CD14-positive monocyte (primary cell): ENCODE results near the gene MAPK8IP2. TPM values are rescaled to one million over a fixed set of nuclear protein-coding genes. Genes with fewer than 3 reads are reported as not detected.

Experiments
- DNase-seq, 3 donors: peaks; one replicate each; pipeline ENCODE4 v3.0.0-alpha.2; 2011 to 2022
- H2AFZ ChIP-seq: 2 replicates; pipeline ENCODE4 v1.6.0; 2012; ENCODE audit warnings: mild to moderate bottlenecking, low read depth, low read length, inconsistent platforms; ENCODE audit not compliant: insufficient read depth, poor library complexity, severe bottlenecking
- H3K27ac ChIP-seq, 2 donors: 1 replicate in 1 of 2; 2 replicates in 1 of 2; pipeline ENCODE4 v1.5.1; 2012 to 2013; ENCODE audit warnings: low read length in 2 of 2, control low read depth in 1 of 2, inconsistent platforms in 1 of 2, low read depth in 1 of 2, mild to moderate bottlenecking in 1 of 2
- H3K27me3 ChIP-seq, 2 donors: one replicate each; pipeline versions ENCODE4 v1.6.0 to v1.6.1; 2011 to 2013; ENCODE audit warnings: low read length in 2 of 2; ENCODE audit not compliant: control insufficient read depth in 2 of 2, insufficient read depth in 2 of 2
- H3K36me3 ChIP-seq, 2 donors: replicated peaks in 1 of 2; 1 replicate in 1 of 2; 2 replicates in 1 of 2; pipeline versions ENCODE4 v1.5.1 to v1.6.1; 2012 to 2013; ENCODE audit warnings: low read length in 2 of 2, control low read depth in 1 of 2, inconsistent platforms in 1 of 2, mild to moderate bottlenecking in 1 of 2; ENCODE audit not compliant: insufficient read depth in 2 of 2, control insufficient read depth in 1 of 2
- H3K4me1 ChIP-seq, 2 donors: 1 replicate in 1 of 2; 2 replicates in 1 of 2; pipeline versions ENCODE4 v1.5.1 to v1.6.1; 2012 to 2013; ENCODE audit warnings: low read length in 2 of 2, control low read depth in 1 of 2, inconsistent platforms in 1 of 2, mild to moderate bottlenecking in 1 of 2, moderate library complexity in 1 of 2; ENCODE audit not compliant: insufficient read depth in 2 of 2, control insufficient read depth in 1 of 2
- H3K4me2 ChIP-seq: replicated peaks from 2 replicates; pipeline ENCODE3; 2012; ENCODE audit warnings: low read length, moderate library complexity, mild to moderate bottlenecking; ENCODE audit not compliant: poor library complexity, severe bottlenecking; ENCODE audit errors: extremely low read depth
- H3K4me3 ChIP-seq, 3 experiments: fragments of 200-600 bp in 1 of 3; sonication (generic) in 1 of 3; replicated peaks in 1 of 3; 1 replicate in 2 of 3; 2 replicates in 1 of 3; pipeline ENCODE4 v1.5.1; 2011 to 2013; ENCODE audit warnings: low read length in 3 of 3, mild to moderate bottlenecking in 3 of 3, control low read depth in 2 of 3, low read depth in 2 of 3, inconsistent platforms in 1 of 3, moderate library complexity in 1 of 3
- H3K79me2 ChIP-seq: 2 replicates; pipeline ENCODE4 v1.6.0; 2012; ENCODE audit warnings: mild to moderate bottlenecking, control low read depth, inconsistent platforms, low read length, moderate library complexity; ENCODE audit not compliant: insufficient read depth
- H3K9ac ChIP-seq: 2 replicates; pipeline ENCODE4 v1.6.0; 2017; ENCODE audit warnings: low read length, mild to moderate bottlenecking; ENCODE audit not compliant: insufficient read depth, poor library complexity, severe bottlenecking
- H3K9me3 ChIP-seq, 2 donors: replicated peaks in 1 of 2; 1 replicate in 1 of 2; 2 replicates in 1 of 2; pipeline versions ENCODE4 v1.5.1 to v1.6.1; 2012 to 2013; ENCODE audit warnings: low read length in 2 of 2, control low read depth in 1 of 2; ENCODE audit not compliant: control insufficient read depth in 1 of 2, insufficient read depth in 1 of 2
- H4K20me1 ChIP-seq: 2 replicates; pipeline ENCODE4 v1.6.0; 2012; ENCODE audit warnings: mild to moderate bottlenecking, low read length, control low read depth, moderate library complexity; ENCODE audit not compliant: insufficient read depth
- H3K27ac Mint-ChIP-seq, 7 donors: one replicate each; pipeline ENCODE4 v1.8.0; 2020; ENCODE audit warnings: mild to moderate bottlenecking in 7 of 7, mixed read lengths in 7 of 7, moderate library complexity in 6 of 7, inconsistent platforms in 2 of 7
- H3K27me3 Mint-ChIP-seq, 3 donors: one replicate each; pipeline ENCODE4 v1.8.0; 2021 to 2022; ENCODE audit warnings: low read depth in 3 of 3, mild to moderate bottlenecking in 3 of 3, mixed read lengths in 3 of 3, moderate library complexity in 3 of 3, inconsistent platforms in 1 of 3
- H3K36me3 Mint-ChIP-seq, 2 donors: one replicate each; pipeline ENCODE4 v1.8.0; 2020; ENCODE audit warnings: mixed read lengths in 2 of 2, inconsistent platforms in 1 of 2, mild to moderate bottlenecking in 1 of 2
- H3K4me1 Mint-ChIP-seq: one replicate; pipeline ENCODE4 v1.8.0; 2020; ENCODE audit warnings: mild to moderate bottlenecking, mixed read lengths
- H3K4me3 Mint-ChIP-seq, 2 donors: one replicate each; pipeline ENCODE4 v1.8.0; 2020; ENCODE audit warnings: mild to moderate bottlenecking in 2 of 2, mixed read lengths in 2 of 2, moderate library complexity in 1 of 2
- H3K9me3 Mint-ChIP-seq, 7 donors: one replicate each; pipeline ENCODE4 v1.8.0; 2020 to 2022; ENCODE audit warnings: mixed read lengths in 7 of 7, mild to moderate bottlenecking in 6 of 7, moderate library complexity in 6 of 7, inconsistent platforms in 2 of 7
- CTCF ChIP-seq: fragments of 200-600 bp; IDR thresholded peaks from one replicate; pipeline ENCODE4 v1.8.0; 2022; ENCODE audit warnings: antibody characterized with exemption, mild to moderate bottlenecking
- WGBS: methylation state at CpG from one replicate; pipeline ENCODE4 v1.1.5; 2013; ENCODE audit warnings: missing lambda C conversion rate; ENCODE audit not compliant: insufficient coverage; 5-methylcytosine and 5-hydroxymethylcytosine counted together
- intact Hi-C, 2 donors: fragments of 100-400 bp; cut with micrococcal nuclease; formaldehyde crosslinking; loops; one replicate each; pipeline versions ENCODE4 v1.15.0 to v1.15.1; 2023
- polyA plus RNA-seq, 3 donors: library from polyadenylated mRNA; depleted of rRNA in 1 of 3; unstranded in 2 of 3; stranded (reverse) in 1 of 3; fragments of 300-500 nt in 2 of 3; fragments of >200 nt in 1 of 3; fragmentation: Illumina TruSeq in 2 of 3; gene quantifications; 1 replicate in 2 of 3; 2 replicates in 1 of 3; pipeline ENCODE4 v1.2.3, GENCODE V29; 2012 to 2021

The MAPK8IP2 gene
- polyA plus RNA-seq, 3 donors: 0.17 TPM; not detected in 2

DNA sequence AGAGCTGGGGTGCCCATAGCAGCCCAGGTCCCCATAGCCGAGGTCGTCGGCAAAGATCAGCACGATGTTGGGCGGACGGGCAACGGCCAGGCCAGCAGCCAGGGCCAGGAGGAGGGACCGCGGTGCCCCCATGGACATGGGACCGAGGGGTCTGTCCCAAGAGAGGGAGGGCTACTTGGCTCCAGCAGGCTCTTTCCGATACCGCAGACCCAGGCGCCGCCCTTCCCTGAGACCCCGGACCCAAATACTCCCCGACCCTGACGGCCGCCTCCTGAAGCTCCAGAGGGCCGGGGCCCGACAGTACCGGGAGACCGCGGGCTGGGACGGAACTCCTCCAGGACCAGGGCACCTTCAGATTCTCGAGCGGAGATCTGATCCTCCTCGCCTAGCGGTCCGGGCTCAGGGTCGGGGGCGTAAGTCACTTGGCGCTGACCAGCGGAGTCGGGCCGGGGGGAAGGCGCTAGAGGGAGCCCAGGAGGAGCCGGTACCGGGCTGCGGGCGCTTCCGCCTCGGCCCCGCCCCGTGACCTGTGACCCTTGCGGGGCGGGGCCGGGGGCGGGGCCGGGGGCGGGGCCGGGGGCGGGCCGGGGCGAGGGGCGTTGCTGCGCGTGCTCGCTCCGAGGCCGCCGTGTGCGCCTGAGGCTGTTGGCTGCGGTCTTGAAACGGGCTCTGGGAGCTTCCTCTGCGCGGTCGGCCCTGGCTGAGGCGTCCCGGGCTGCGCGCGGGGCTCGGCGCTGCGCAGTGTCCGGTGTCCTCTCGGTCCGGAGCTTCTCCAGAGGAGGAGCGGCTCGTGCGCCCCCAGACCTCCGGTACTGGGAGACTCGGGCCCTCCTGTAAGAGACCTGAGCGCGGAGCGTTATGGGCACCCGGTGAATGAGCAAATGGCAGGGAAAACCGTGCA, 27.3 kb downstream of the MAPK8IP2 start, which contains the start of gene ARSA:
ARSA (minus strand) TSS at position 511 of the 901 bp plus-strand sequence; CDS start at position 138, 373 bp downstream.
- intact Hi-C loops: loop anchor here (2.0 to 5.0 kb wide), 3 partner anchors 46 to 121 kb away; partner anchors contain the start of genes LMF2 (in 2 of the 2), CHKB (in 1 of the 2) and NCAPH2 (in 1 of the 2)
- WGBS: 4% methylated on average over 76 of the region's 88 CpGs
- DNase-seq: peak; percentile 81 to 89 (median 81)
- Histone ChIP-seq H3K4me2 (peak within 1 kb of the TSS; percentile 87), H3K4me3 (peak within 1 kb of the TSS; percentile 89 to 96 (median 96)), H3K36me3 (peaks cover 9 to 14% of the 10 kb centered on the region in 2 donors), H3K4me1 (peaks cover 22 to 29% of the 10 kb centered on the region in 2 donors), H3K9ac (peak within 1 kb of the TSS; percentile 79), H2AFZ (peak within 1 kb of the TSS; percentile 98), H4K20me1 (peaks cover 8% of the 10 kb centered on the region), H3K9me3 (no peaks in the 10 kb centered on the region), H3K27ac (peak within 1 kb of the TSS; percentile 45 to 74), H3K27me3 (no peaks in the 10 kb centered on the region), H3K79me2 (peaks cover 10% of the 10 kb centered on the region)
- peak; percentile 28 for TF ChIP-seq CTCF
- peak within 1 kb of the TSS; percentile 38 to 83 (median 65) for H3K27ac Mint-ChIP-seq
- H3K4me1 Mint-ChIP-seq: peaks cover 23% of the 10 kb centered on the region
- peak within 1 kb of the TSS; percentile 82 to 87 for H3K4me3 Mint-ChIP-seq
- no peaks in the 10 kb centered on the region for H3K9me3 Mint-ChIP-seq
- H3K36me3 Mint-ChIP-seq: peaks cover 14 to 25% of the 10 kb centered on the region in 2 donors
- peaks cover 0 to 4% (median 3%) of the 10 kb centered on the region in 3 donors for H3K27me3 Mint-ChIP-seq

DNA sequence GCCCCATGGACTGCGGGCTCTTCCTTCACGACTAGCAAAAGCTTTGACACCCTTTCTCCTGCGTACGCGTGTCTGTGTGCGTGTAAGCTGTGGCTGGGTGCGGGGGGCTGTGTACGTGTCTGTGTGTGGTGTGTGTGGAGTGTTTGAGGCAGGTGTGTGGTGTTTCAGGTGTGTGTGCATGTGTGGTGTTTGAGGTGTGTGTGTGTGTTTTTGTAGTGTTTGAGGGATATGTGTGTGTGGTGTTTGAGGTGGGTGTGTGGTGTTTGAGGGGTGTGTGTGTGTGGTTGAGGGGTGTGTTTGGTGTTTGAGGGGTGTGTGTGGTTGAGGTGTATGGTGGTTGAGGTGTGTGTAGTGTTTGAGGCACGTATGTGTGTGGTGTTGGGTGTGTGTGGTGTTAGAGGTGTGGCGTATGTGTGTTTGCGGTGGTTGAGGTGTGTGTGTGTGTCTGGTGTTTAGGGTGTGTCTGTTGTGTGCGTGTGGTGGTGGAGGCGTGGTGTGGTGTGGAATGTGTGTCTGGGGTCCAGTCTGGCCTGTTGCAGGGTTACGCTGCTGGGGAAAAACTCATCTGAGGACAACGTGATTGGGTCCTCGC, 28.0 kb downstream of the MAPK8IP2 start:
- H3K27me3 Mint-ChIP-seq: peaks cover 0 to 4% (median 3%) of the 10 kb centered on the region in 3 donors
- Histone ChIP-seq H3K9me3 (no peaks in the 10 kb centered on the region), H3K27ac (peak overlapping the region; percentile 17 to 67), H3K4me2 (peak overlapping the region; percentile 87), H4K20me1 (peaks cover 8% of the 10 kb centered on the region), H3K4me3 (peak overlapping the region; percentile 41 to 96 (median 55)), H3K9ac (peak overlapping the region; percentile 61), H3K36me3 (peaks cover 9 to 14% of the 10 kb centered on the region in 2 donors), H3K79me2 (peaks cover 10% of the 10 kb centered on the region), H3K27me3 (no peaks in the 10 kb centered on the region), H3K4me1 (peaks cover 19 to 24% of the 10 kb centered on the region in 2 donors), H2AFZ (peak overlapping the region; percentile 98)
- no peaks in the 10 kb centered on the region for H3K9me3 Mint-ChIP-seq
- peak overlapping the region in 6 of 7 donors; percentile 20 to 80 (median 51) for H3K27ac Mint-ChIP-seq
- no peak for TF ChIP-seq CTCF
- H3K4me1 Mint-ChIP-seq: peaks cover 19% of the 10 kb centered on the region
- no peak for DNase-seq
- WGBS: 33% methylated on average over 11 of the region's 16 CpGs
- H3K36me3 Mint-ChIP-seq: peaks cover 14 to 25% of the 10 kb centered on the region in 2 donors
- intact Hi-C loops: loop anchor here (2.0 to 5.0 kb wide), 3 partner anchors 46 to 122 kb away; partner anchors contain the start of genes LMF2 (in 2 of the 2), CHKB (in 1 of the 2) and NCAPH2 (in 1 of the 2)
- peak overlapping the region; percentile 80 to 87 for H3K4me3 Mint-ChIP-seq
